Neural cell (in vitro differentiated cells): ENCODE results near the gene TMSB4X. TPM values are rescaled to one million over a fixed set of nuclear protein-coding genes. Genes with fewer than 3 reads are reported as not detected.
A peak's percentile ranks its signal among the peaks of the same experiment; 100 is the strongest.
"Not testable (repeated sequence)": the region's sequence is repeated elsewhere in the genome, so short reads cannot be mapped to it uniquely, and the experiment has no call there.

Source experiments
- H2AFZ ChIP-seq: fragments of 200-600, 300-800 bp; sonication (generic), shearing (Covaris generic); 2 replicates; pipeline ENCODE4 v1.6.0; 2014; ENCODE audit warnings: low read depth, mild to moderate bottlenecking, antibody characterized with exemption, low read length, moderate library complexity
- H3F3A ChIP-seq: fragments of 200-600 bp; shearing (Covaris generic); 2 replicates; pipeline ENCODE4 v1.6.1; 2016; ENCODE audit warnings: mild to moderate bottlenecking, moderate library complexity, mixed read lengths, antibody characterized with exemption, low read length; ENCODE audit not compliant: insufficient read depth, poor library complexity, severe bottlenecking
- H3K27ac ChIP-seq: fragments of 200-600, 300-800 bp; sonication (generic), shearing (Covaris generic); 2 replicates; pipeline ENCODE4 v1.5.1; 2014; ENCODE audit warnings: mild to moderate bottlenecking, low read length, moderate library complexity
- H3K27me3 ChIP-seq: fragments of 300-800, 200-600 bp; sonication (generic), shearing (Covaris generic); 2 replicates; pipeline ENCODE4 v1.6.0; 2014; ENCODE audit warnings: mild to moderate bottlenecking, low read depth, low read length, moderate library complexity; ENCODE audit not compliant: insufficient read depth
- H3K36me3 ChIP-seq: fragments of 300-800, 200-600 bp; sonication (generic), shearing (Covaris generic); 2 replicates; pipeline ENCODE4 v1.5.1; 2014; ENCODE audit warnings: mild to moderate bottlenecking, antibody characterized with exemption, low read length, moderate library complexity; ENCODE audit not compliant: insufficient read depth
- H3K4me2 ChIP-seq: fragments of 300-800, 200-600 bp; sonication (generic), shearing (Covaris generic); 2 replicates; pipeline ENCODE4 v1.6.0; 2014; ENCODE audit warnings: mild to moderate bottlenecking, low read length
- H3K4me3 ChIP-seq: fragments of 300-800, 200-600 bp; sonication (generic), shearing (Covaris generic); 2 replicates; pipeline ENCODE4 v1.5.1; 2014; ENCODE audit warnings: mild to moderate bottlenecking, low read length, moderate library complexity
- H3K79me2 ChIP-seq: fragments of 200-600 bp; shearing (Covaris generic); replicated peaks from 2 replicates; pipeline ENCODE4 v1.6.0; 2014; ENCODE audit warnings: mild to moderate bottlenecking, low read length, moderate library complexity; ENCODE audit not compliant: insufficient read depth
- H3K9ac ChIP-seq: fragments of 300-800, 200-600 bp; sonication (generic), shearing (Covaris generic); 2 replicates; pipeline ENCODE4 v1.6.1; 2016; ENCODE audit warnings: mild to moderate bottlenecking, low read length, mixed read lengths
- H3K9me2 ChIP-seq: fragments of 200-600 bp; shearing (Covaris generic); 2 replicates; pipeline ENCODE4 v1.6.1; 2016; ENCODE audit warnings: mild to moderate bottlenecking, low read length, mixed read lengths; ENCODE audit not compliant: insufficient read depth
- H3K9me3 ChIP-seq: fragments of 200-600, 300-800 bp; sonication (generic), shearing (Covaris generic); 2 replicates; pipeline ENCODE4 v1.6.1; 2016; ENCODE audit warnings: mild to moderate bottlenecking, mixed run types, low read length, moderate library complexity, mixed read lengths
- H4K20me1 ChIP-seq: fragments of 200-600 bp; shearing (Covaris generic); 2 replicates; pipeline ENCODE4 v1.6.1; 2016; ENCODE audit warnings: mild to moderate bottlenecking, mixed run types; ENCODE audit not compliant: insufficient read depth
- CTCF ChIP-seq: fragments of 450-650 bp; IDR thresholded peaks from 2 replicates; pipeline ENCODE4 v1.5.1; 2014; ENCODE audit warnings: antibody characterized with exemption, mild to moderate bottlenecking, moderate library complexity; ENCODE audit not compliant: poor library complexity, severe bottlenecking
- EP300 ChIP-seq: fragments of 450-650 bp; conservative IDR thresholded peaks from 2 replicates; pipeline ENCODE4 v1.6.1; 2014; ENCODE audit warnings: antibody characterized with exemption, mild to moderate bottlenecking, moderate library complexity; ENCODE audit not compliant: poor library complexity, severe bottlenecking
- EZH2 ChIP-seq: fragments of 200-600, 300-800 bp; shearing (Covaris generic), sonication (generic); IDR thresholded peaks from 2 replicates; pipeline ENCODE4 v1.6.1; 2014; ENCODE audit warnings: antibody characterized with exemption, low read length, borderline replicate concordance, mild to moderate bottlenecking; ENCODE audit not compliant: insufficient read depth, poor library complexity, severe bottlenecking
- MXI1 ChIP-seq: fragments of 450-650 bp; conservative IDR thresholded peaks from 2 replicates; pipeline ENCODE4 v1.6.1; 2014; ENCODE audit warnings: antibody characterized with exemption, mild to moderate bottlenecking; ENCODE audit not compliant: poor library complexity, severe bottlenecking
- POLR2AphosphoS5 ChIP-seq: IDR thresholded peaks from 2 replicates; pipeline ENCODE4 v1.6.1; 2012
- RAD21 ChIP-seq: fragments of 450-650 bp; conservative IDR thresholded peaks from 2 replicates; pipeline ENCODE4 v1.6.1; 2014; ENCODE audit warnings: antibody characterized with exemption, mild to moderate bottlenecking, moderate library complexity
- REST ChIP-seq: IDR thresholded peaks from 2 replicates; pipeline ENCODE4 v1.6.1; 2012; ENCODE audit warnings: borderline replicate concordance
- SMC3 ChIP-seq: fragments of 450-650 bp; conservative IDR thresholded peaks from 2 replicates; pipeline ENCODE4 v1.6.1; 2014; ENCODE audit warnings: antibody characterized with exemption, mild to moderate bottlenecking, moderate library complexity; ENCODE audit not compliant: poor library complexity
- TAF1 ChIP-seq: IDR thresholded peaks from 2 replicates; pipeline ENCODE4 v1.6.1; 2012; ENCODE audit warnings: low read depth
- polyA plus RNA-seq: library from polyadenylated mRNA; depleted of rRNA; stranded (reverse); fragments of >200 nt; gene quantifications from 2 replicates; pipeline ENCODE4 v1.2.3, GENCODE V29; 2014

The TMSB4X gene
- polyA plus RNA-seq, 1 donor from 2014 or later: 11,381 TPM

- Histone ChIP-seq H4K20me1 (no peaks in the 10 kb centered on the region), H3K9me3 (no peaks in the 10 kb centered on the region), H3K36me3 (no peaks in the 10 kb centered on the region), H3F3A (no peaks in the 10 kb centered on the region), H3K9me2 (no peaks in the 10 kb centered on the region), H3K27me3 (no peaks in the 10 kb centered on the region), H3K4me2 (no peak overlapping the region), H3K9ac (peak overlapping the region; percentile 98), H3K79me2 (peaks cover 62% of the 10 kb centered on the region), H3K4me3 (peak overlapping the region; percentile 88), H2AFZ (no peak overlapping the region), H3K27ac (peak overlapping the region; percentile 99)
- no peak for TF ChIP-seq RAD21
- TF ChIP-seq TAF1: no peak
- TF ChIP-seq CTCF: no peak
- TF ChIP-seq POLR2AphosphoS5: no peak
- TF ChIP-seq REST: no peak
- no peak for TF ChIP-seq MXI1
- TF ChIP-seq EZH2: no peak
- no peak for TF ChIP-seq SMC3
- TF ChIP-seq EP300: no peak
These were observed 1.2 kb downstream of the TMSB4X start for GRCh38 chrX:12975991-12976558.

GRCh38 chrX:12976819-12977732, 2.2 kb downstream of the TMSB4X start:
- H3K27me3 ChIP-seq, H3K9me3 ChIP-seq, H4K20me1 ChIP-seq, H3F3A ChIP-seq, H3K9me2 ChIP-seq, H3K36me3 ChIP-seq, H2AFZ ChIP-seq: not testable (repeated sequence)
- Histone ChIP-seq H3K4me2 (peak overlapping the region; percentile 78), H3K9ac (peak overlapping the region; percentile 98), H3K27ac (peak overlapping the region; percentile 99), H3K4me3 (peak overlapping the region; percentile 88), H3K79me2 (peaks cover 62% of the 10 kb centered on the region)
- peak; percentile 12 for TF ChIP-seq POLR2AphosphoS5
